ENCODE data around the gene RAPGEF5.

The RAPGEF5 gene

GRCh38 chr7:22300839-22301238, 56.1 kb downstream of the RAPGEF5 start:
- no peak for DNase-seq

GRCh38 chr7:22296916-22297315, 60.0 kb downstream of the RAPGEF5 start:
- no peak for DNase-seq

GRCh38 chr7:22296265-22296566, 60.7 kb downstream of the RAPGEF5 start:
- no peak for DNase-seq

- DNase-seq: no peak
Measured at GRCh38 chr7:22295402-22296264, 61.3 kb downstream of the RAPGEF5 start.

GRCh38 chr7:22292531-22292930, 64.4 kb downstream of the RAPGEF5 start:
- no peak for DNase-seq

- DNase-seq: no peak
Measured at GRCh38 chr7:22291977-22292376, 65.0 kb downstream of the RAPGEF5 start.

GRCh38 chr7:22288202-22288601, 68.8 kb downstream of the RAPGEF5 start:
- DNase-seq: no peak

GRCh38 chr7:22287412-22287811, 69.5 kb downstream of the RAPGEF5 start:
- DNase-seq: no peak

GRCh38 chr7:22286436-22286835, 70.5 kb downstream of the RAPGEF5 start:
- DNase-seq: no peak

GRCh38 chr7:22281481-22281880, 75.5 kb downstream of the RAPGEF5 start:
- DNase-seq: no peak

- no peak for DNase-seq
Measured at GRCh38 chr7:22280031-22280430, 76.9 kb downstream of the RAPGEF5 start.

GRCh38 chr7:22278660-22279059, 78.3 kb downstream of the RAPGEF5 start:
- DNase-seq: no peak

GRCh38 chr7:22277375-22277774, 79.6 kb downstream of the RAPGEF5 start:
- DNase-seq: no peak

- no peak for DNase-seq
Measured at GRCh38 chr7:22275661-22276060, 81.3 kb downstream of the RAPGEF5 start.

- no peak for DNase-seq
Measured at GRCh38 chr7:22271311-22271710, 85.6 kb downstream of the RAPGEF5 start.

- no peak for DNase-seq
Measured at GRCh38 chr7:22270371-22270770, 86.6 kb downstream of the RAPGEF5 start.

- DNase-seq: no peak
Measured at GRCh38 chr7:22269963-22270362, 87.0 kb downstream of the RAPGEF5 start.

- no peak for DNase-seq
Measured at GRCh38 chr7:22268884-22269421, 88.0 kb downstream of the RAPGEF5 start.

- no peak for DNase-seq
Measured at GRCh38 chr7:22267930-22268615, 88.9 kb downstream of the RAPGEF5 start.

- no peak for DNase-seq
Measured at GRCh38 chr7:22262538-22262937, 94.4 kb downstream of the RAPGEF5 start.

- no peak for DNase-seq
Measured at GRCh38 chr7:22256541-22257096, 100.3 kb downstream of the RAPGEF5 start.

- no peak for DNase-seq
Measured at GRCh38 chr7:22255834-22256233, 101.1 kb downstream of the RAPGEF5 start.

GRCh38 chr7:22255342-22255741, 101.6 kb downstream of the RAPGEF5 start:
- DNase-seq: no peak
